ENCODE data around the gene LRRC27. TPM values are rescaled to one million over a fixed set of nuclear protein-coding genes. Genes with fewer than 3 reads are reported as not detected.

Gene LRRC27
- polyA plus RNA-seq, 3 donors = 26.3 to 31.9 (median 26.8) TPM

- no peak for DNase-seq (ENCODE audit: extremely low read depth in 1 of 11, low read depth in 9 of 11, low spot score in 4 of 11)
Measured at GRCh38 chr10:132363921-132364593, 32.1 kb downstream of the LRRC27 start.

- no peak for DNase-seq (ENCODE audit: extremely low read depth in 1 of 11, low read depth in 9 of 11, low spot score in 4 of 11)
Measured at GRCh38 chr10:132364594-132364970, 32.6 kb downstream of the LRRC27 start.

GRCh38 chr10:132365102-132365501, 33.1 kb downstream of the LRRC27 start:
- no peak for DNase-seq (ENCODE audit: extremely low read depth in 1 of 11, low read depth in 9 of 11, low spot score in 4 of 11)

GRCh38 chr10:132366006-132366405, 34.0 kb downstream of the LRRC27 start:
- no peak for DNase-seq (ENCODE audit: extremely low read depth in 1 of 11, low read depth in 9 of 11, low spot score in 4 of 11)

GRCh38 chr10:132366499-132366898, 34.5 kb downstream of the LRRC27 start:
- no peak for DNase-seq (ENCODE audit: extremely low read depth in 1 of 11, low read depth in 9 of 11, low spot score in 4 of 11)

GRCh38 chr10:132368391-132368790, 36.4 kb downstream of the LRRC27 start:
- DNase-seq (ENCODE audit: extremely low read depth in 1 of 11, low read depth in 9 of 11, low spot score in 4 of 11) = no peak

- DNase-seq (ENCODE audit: extremely low read depth in 1 of 11, low read depth in 9 of 11, low spot score in 4 of 11) = no peak
Measured at GRCh38 chr10:132368881-132369635, 37.1 kb downstream of the LRRC27 start.

- DNase-seq (ENCODE audit: extremely low read depth in 1 of 11, low read depth in 9 of 11, low spot score in 4 of 11) = no peak
Measured at GRCh38 chr10:132369636-132370185, 37.7 kb downstream of the LRRC27 start.

- no peak for DNase-seq (ENCODE audit: extremely low read depth in 1 of 11, low read depth in 9 of 11, low spot score in 4 of 11)
Measured at GRCh38 chr10:132370426-132371340, 38.7 kb downstream of the LRRC27 start.

GRCh38 chr10:132371641-132372081, 39.7 kb downstream of the LRRC27 start:
- DNase-seq (ENCODE audit: extremely low read depth in 1 of 11, low read depth in 9 of 11, low spot score in 4 of 11) = no peak

GRCh38 chr10:132372516-132373095, 40.6 kb downstream of the LRRC27 start:
- DNase-seq (ENCODE audit: extremely low read depth in 1 of 11, low read depth in 9 of 11, low spot score in 4 of 11) = no peak

GRCh38 chr10:132373241-132373955, 41.4 kb downstream of the LRRC27 start:
- DNase-seq (ENCODE audit: extremely low read depth in 1 of 11, low read depth in 9 of 11, low spot score in 4 of 11) = no peak

- no peak for DNase-seq (ENCODE audit: extremely low read depth in 1 of 11, low read depth in 9 of 11, low spot score in 4 of 11)
Measured at GRCh38 chr10:132374176-132374575, 42.2 kb downstream of the LRRC27 start.

GRCh38 chr10:132374612-132375011, 42.6 kb downstream of the LRRC27 start:
- DNase-seq (ENCODE audit: extremely low read depth in 1 of 11, low read depth in 9 of 11, low spot score in 4 of 11) = no peak

- no peak for DNase-seq (ENCODE audit: extremely low read depth in 1 of 11, low read depth in 9 of 11, low spot score in 4 of 11)
Measured at GRCh38 chr10:132375116-132375794, 43.3 kb downstream of the LRRC27 start.

- DNase-seq (ENCODE audit: extremely low read depth in 1 of 11, low read depth in 9 of 11, low spot score in 4 of 11) = no peak
Measured at GRCh38 chr10:132375795-132376297, 43.9 kb downstream of the LRRC27 start.

- DNase-seq (ENCODE audit: extremely low read depth in 1 of 11, low read depth in 9 of 11, low spot score in 4 of 11) = no peak
Measured at GRCh38 chr10:132376394-132376851, 44.4 kb downstream of the LRRC27 start.

GRCh38 chr10:132377326-132377725, 45.3 kb downstream of the LRRC27 start:
- DNase-seq (ENCODE audit: extremely low read depth in 1 of 11, low read depth in 9 of 11, low spot score in 4 of 11) = no peak

All from renal cortex interstitium (tissue), 11 donors.